ENCODE measurements around the gene ANK2. TPM values are rescaled to one million over a fixed set of nuclear protein-coding genes. Genes with fewer than 3 reads are reported as not detected.

Gene ANK2
- total RNA-seq, 2 experiments from 2014 or later = 1.7 to 3.2 TPM

DNA sequence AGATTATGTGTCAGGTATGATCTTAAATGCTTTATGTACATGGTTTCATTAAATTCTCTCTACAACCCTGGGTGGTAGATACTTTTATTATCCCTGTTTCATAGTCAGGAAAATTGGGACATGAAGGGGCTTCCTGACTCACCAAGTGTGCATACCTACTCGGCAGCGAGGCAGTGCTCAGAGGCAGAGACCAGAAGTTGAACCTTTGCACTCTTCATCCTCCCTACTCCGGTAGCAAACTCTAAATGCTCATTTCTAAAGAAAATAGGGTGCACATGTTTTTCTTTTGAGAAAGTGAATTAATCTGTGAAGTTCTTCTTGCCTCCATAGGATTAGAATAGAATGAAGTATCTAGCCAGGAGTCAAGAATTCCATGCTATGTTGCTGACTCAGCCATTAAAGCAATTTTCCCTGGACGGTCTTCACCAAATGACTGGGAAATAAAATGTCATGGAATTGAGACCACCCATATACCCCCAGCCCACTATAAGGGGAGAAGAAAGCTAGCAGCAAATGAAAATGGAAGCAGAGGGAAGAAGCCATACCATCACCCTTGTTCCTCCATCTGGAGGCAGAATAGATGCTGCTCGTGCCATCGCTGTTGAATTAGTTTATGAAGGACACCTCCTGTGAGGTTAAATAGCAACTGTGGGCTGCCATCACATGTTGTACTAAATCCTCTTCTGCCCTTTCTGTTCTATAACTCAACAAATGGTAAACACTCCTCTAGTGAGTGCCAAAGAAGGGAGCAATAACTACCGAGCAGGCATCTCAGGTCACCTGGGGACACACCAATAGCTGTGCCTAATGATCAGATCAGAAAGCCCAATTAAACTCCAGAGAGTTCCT is 356.6 kb downstream of the ANK2 start:
- CTCF ChIA-PET = interaction anchor here (2.9 kb wide), 1 partner anchor 11 kb away, joined by 25 read pairs; no protein-coding TSS in a partner anchor
- DNase-seq (no peak), ATAC-seq (no peak)
- intact Hi-C loops (cut with micrococcal nuclease) = no loop called here
- POLR2A ChIA-PET = no interaction called here
- H3K27me3 Mint-ChIP-seq = peaks cover 8% of the 10 kb centered on the region
- H3K4me3 Mint-ChIP-seq = no peak overlapping the region
- H3K9me3 Mint-ChIP-seq = no peaks in the 10 kb centered on the region
- H3K4me1 Mint-ChIP-seq (ENCODE audit: low read depth) = peaks cover 4% of the 10 kb centered on the region
- TF ChIP-seq, protein P1, sequence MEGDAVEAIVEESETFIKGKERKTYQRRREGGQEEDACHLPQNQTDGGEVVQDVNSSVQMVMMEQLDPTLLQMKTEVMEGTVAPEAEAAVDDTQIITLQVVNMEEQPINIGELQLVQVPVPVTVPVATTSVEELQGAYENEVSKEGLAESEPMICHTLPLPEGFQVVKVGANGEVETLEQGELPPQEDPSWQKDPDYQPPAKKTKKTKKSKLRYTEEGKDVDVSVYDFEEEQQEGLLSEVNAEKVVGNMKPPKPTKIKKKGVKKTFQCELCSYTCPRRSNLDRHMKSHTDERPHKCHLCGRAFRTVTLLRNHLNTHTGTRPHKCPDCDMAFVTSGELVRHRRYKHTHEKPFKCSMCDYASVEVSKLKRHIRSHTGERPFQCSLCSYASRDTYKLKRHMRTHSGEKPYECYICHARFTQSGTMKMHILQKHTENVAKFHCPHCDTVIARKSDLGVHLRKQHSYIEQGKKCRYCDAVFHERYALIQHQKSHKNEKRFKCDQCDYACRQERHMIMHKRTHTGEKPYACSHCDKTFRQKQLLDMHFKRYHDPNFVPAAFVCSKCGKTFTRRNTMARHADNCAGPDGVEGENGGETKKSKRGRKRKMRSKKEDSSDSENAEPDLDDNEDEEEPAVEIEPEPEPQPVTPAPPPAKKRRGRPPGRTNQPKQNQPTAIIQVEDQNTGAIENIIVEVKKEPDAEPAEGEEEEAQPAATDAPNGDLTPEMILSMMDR (IDR thresholded peaks at IDR 0.05) = no peak
- no peaks in the 10 kb centered on the region for H3K36me3 Mint-ChIP-seq (ENCODE audit: low read depth)
- no peak overlapping the region for H3K27ac Mint-ChIP-seq

DNA sequence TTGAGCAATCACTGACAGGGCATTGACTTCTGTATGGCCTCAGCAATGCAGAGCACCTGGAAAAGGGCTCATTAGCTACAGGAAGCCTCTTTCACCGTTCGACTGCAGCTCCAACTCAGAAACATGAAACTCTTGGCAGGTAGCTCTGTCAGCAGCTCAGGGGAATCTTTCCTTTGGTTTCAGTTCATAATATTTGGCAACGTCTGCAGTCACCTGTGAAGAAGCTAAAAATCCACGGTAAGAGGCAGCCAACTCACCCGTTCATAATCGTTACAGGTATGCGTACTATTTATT is 357.2 kb downstream of the ANK2 start:
- POLR2A ChIA-PET = no interaction called here
- ATAC-seq = no peak
- Mint-ChIP-seq H3K4me1 (ENCODE audit: low read depth) (peaks cover 4% of the 10 kb centered on the region), H3K27me3 (peaks cover 8% of the 10 kb centered on the region), H3K9me3 (no peaks in the 10 kb centered on the region), H3K36me3 (ENCODE audit: low read depth) (no peaks in the 10 kb centered on the region), H3K27ac (no peak overlapping the region), H3K4me3 (no peak overlapping the region)
- CTCF ChIA-PET = interaction anchor here (1.4 kb wide), 1 partner anchor 11 kb away, joined by 6 read pairs; no protein-coding TSS in a partner anchor
- TF ChIP-seq, protein P1 (IDR thresholded peaks at IDR 0.05) = no peak
- DNase-seq = no peak
- intact Hi-C loops (cut with micrococcal nuclease) = no loop called here

DNA sequence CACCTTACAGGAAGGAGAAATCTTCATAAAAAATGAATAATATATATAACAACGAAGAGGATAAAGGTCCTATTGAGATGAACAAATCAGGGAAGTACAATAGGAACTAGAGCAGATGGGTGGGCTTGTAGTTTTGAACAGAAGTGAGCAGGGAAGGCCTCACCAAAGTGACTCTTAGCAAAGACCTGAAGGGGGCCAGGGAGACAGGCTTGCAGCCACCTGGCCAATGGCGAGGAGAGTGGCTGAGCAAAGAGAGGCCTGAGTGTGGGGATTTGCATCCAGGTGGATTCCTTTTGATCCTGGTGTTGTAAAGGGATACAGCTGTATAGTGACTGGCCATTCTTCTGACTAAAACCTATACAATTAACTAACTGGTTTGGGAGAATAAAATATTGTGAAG is 358.0 kb downstream of the ANK2 start:
- no peak overlapping the region for H3K27ac Mint-ChIP-seq
- CTCF ChIA-PET = interaction anchor here (1.4 kb wide), 1 partner anchor 12 kb away, joined by 6 read pairs; no protein-coding TSS in a partner anchor
- no peak overlapping the region for H3K4me3 Mint-ChIP-seq
- H3K36me3 Mint-ChIP-seq (ENCODE audit: low read depth) = no peaks in the 10 kb centered on the region
- H3K9me3 Mint-ChIP-seq = no peaks in the 10 kb centered on the region
- TF ChIP-seq, protein P1 (IDR thresholded peaks at IDR 0.05) = no peak
- POLR2A ChIA-PET = no interaction called here
- DNase-seq = no peak
- no peak for ATAC-seq
- peaks cover 9% of the 10 kb centered on the region for H3K27me3 Mint-ChIP-seq
- peaks cover 4% of the 10 kb centered on the region for H3K4me1 Mint-ChIP-seq (ENCODE audit: low read depth)
- intact Hi-C loops (cut with micrococcal nuclease) = no loop called here

DNA sequence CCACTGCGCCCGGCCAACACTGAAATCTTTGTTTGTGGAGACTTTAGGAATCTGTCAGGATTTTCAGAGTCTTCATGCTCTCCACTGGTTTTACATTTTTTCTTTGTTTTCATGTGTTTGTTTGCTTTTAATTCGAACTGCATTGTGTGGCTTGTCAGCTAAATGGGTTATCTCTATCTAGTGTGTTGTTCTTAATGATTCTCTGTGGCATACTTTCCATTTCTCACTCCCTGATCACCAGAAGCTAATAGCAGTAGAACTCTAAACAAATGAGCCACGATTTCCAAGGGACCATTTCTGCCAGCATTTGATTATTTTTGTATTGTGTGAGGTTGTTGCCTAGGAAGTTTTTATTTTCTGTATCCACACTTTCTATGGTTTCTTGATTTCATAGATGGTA is 359.7 kb downstream of the ANK2 start:
- peaks cover 4% of the 10 kb centered on the region for H3K4me1 Mint-ChIP-seq (ENCODE audit: low read depth)
- H3K9me3 Mint-ChIP-seq = no peaks in the 10 kb centered on the region
- intact Hi-C loops (cut with micrococcal nuclease) = no loop called here
- ChIA-PET CTCF (interaction anchor here (1.1 kb wide), 1 partner anchor 14 kb away, joined by 4 read pairs; no protein-coding TSS in a partner anchor), POLR2A (no interaction called here)
- no peak for ATAC-seq
- H3K27me3 Mint-ChIP-seq = peaks cover 5% of the 10 kb centered on the region
- TF ChIP-seq, protein P1 (IDR thresholded peaks at IDR 0.05) = no peak
- no peaks in the 10 kb centered on the region for H3K36me3 Mint-ChIP-seq (ENCODE audit: low read depth)
- no peak overlapping the region for H3K4me3 Mint-ChIP-seq
- DNase-seq = no peak
- no peak overlapping the region for H3K27ac Mint-ChIP-seq

DNA sequence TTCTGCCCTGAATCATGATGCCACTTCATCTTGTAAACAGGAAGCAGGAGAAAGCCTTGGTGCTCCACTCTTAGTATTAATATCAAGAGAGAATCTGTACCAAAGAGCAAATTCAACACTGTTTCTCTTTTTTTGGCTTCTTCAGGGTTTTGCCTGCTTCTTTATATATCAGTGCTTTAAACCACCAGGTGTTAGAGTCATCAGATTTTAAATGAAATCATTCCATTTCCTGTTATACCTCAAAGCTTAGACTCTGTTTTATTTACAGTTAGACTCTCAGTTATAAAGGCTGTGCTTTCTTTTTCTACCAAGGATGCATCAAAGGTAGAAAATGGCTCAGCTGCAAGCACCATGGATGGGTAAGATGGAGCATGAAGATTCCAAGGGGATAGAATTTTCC is 361.2 kb downstream of the ANK2 start:
- Mint-ChIP-seq H3K4me1 (ENCODE audit: low read depth) (peaks cover 4% of the 10 kb centered on the region), H3K36me3 (ENCODE audit: low read depth) (no peaks in the 10 kb centered on the region), H3K9me3 (no peaks in the 10 kb centered on the region), H3K27ac (no peak overlapping the region), H3K4me3 (no peak overlapping the region), H3K27me3 (peaks cover 5% of the 10 kb centered on the region)
- TF ChIP-seq, protein P1 (IDR thresholded peaks at IDR 0.05) = no peak
- intact Hi-C loops (cut with micrococcal nuclease) = no loop called here
- ATAC-seq (no peak), DNase-seq (no peak)
- ChIA-PET POLR2A (no interaction called here), CTCF (interaction anchor here (1.2 kb wide), 1 partner anchor 16 kb away, joined by 4 read pairs; no protein-coding TSS in a partner anchor)

All from activated CD8-positive, alpha-beta T cell treated with anti-CD3 and anti-CD28 coated beads for 36 hours (primary cell).